ENCODE measurements around the gene PCSK1.
A peak's percentile ranks its signal among the peaks of the same experiment; 100 is the strongest.
"Not testable (repeated sequence)": the region's sequence is repeated elsewhere in the genome, so short reads cannot be mapped to it uniquely, and the experiment has no call there.

Gene PCSK1

DNA sequence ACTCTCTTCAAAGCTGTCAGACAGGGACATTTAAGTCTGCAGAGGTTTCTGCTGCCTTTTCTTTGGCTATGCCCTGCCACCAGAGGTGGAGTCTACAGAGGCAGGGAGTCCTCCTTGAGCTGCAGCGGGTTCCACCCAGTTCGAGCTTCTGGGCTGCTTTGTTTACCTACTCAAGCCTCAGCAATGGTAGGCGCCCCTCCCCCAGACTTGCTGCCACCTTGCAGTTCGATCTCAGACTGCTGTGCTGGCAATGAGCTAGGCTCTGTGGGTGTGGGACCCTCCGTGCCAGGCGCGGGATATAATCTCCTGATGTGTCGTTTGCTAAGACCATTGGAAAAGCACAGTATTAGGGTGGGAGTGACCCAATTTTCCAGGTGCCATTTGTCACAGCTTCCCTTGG is 65.7 kb downstream of the PCSK1 start:
- not testable (repeated sequence) for DNase-seq

GRCh38 chr5:96354237-96354636 is 78.8 kb downstream of the PCSK1 start:
- DNase-seq, result no peak

DNA sequence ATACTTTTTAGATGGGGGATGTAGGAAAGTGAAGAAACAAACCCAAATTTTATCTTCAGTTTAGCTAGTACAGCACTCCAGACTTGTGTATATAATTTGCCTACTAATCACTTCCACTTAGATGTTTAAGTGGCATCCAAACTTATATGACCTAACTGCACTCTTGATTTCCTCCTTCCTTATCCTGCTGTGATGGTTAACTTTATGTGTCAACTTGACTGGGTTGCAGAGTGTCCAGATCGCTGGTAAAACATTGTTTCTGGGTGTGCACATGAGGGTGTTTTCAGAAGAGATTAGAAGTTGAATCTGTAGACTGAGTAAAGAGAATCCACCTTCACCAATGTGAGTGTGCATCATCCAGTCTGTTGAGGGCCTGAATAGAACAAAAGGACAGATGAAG is 79.8 kb downstream of the PCSK1 start:
- DNase-seq, result no peak

DNA sequence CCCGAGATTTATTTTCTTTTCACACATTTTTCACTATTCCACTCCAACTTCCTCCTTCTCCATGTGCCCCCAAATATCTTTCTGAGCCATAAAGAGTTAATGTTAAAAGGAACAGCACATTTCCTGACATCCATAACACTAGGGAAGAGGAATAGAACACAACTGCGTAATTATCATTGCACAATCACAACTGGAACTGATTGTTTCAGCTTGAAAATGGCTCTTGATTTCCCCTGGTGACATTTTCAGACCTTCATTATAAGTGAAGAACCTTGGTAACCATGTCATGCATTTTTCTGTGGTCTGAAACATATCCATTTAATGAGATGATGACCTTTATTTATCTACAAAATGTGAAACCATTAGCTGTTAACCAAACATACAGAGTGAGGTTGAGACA is 82.4 kb downstream of the PCSK1 start:
- no peak for DNase-seq

DNA sequence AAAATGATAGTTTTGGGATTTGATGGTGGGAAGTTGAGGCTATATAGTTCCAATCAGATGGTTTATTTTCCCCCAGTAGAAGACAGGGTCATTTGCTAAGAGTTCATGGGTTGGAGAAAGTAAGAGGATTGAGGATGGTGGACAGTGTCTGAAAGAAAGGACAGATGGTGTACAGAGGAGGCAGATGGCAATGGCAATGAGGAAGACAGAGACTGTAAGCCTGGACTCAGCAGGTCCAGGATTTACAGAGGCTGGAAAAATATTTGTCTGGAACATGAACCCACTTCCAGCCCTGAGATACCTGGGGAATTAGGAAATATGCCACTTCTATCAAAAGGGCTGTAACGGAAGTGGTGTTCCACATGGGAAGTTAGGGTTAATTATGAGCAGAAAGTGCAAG is 84.5 kb downstream of the PCSK1 start:
- DNase-seq, result no peak

GRCh38 chr5:96347502-96348292 is 85.4 kb downstream of the PCSK1 start:
- DNase-seq, result no peak

- peak; percentile 67 for DNase-seq
These were observed 88.1 kb downstream of the PCSK1 start for GRCh38 chr5:96344678-96345577.

GRCh38 chr5:96343094-96343493 is 90.0 kb downstream of the PCSK1 start:
- no peak for DNase-seq

GRCh38 chr5:96342581-96342980 is 90.5 kb downstream of the PCSK1 start:
- no peak for DNase-seq
